ENCODE data around the gene CCDC40. TPM values are rescaled to one million over a fixed set of nuclear protein-coding genes. Genes with fewer than 3 reads are reported as not detected.

CCDC40 gene
- total and polyA plus RNA-seq, 2 of the 13 experiments (the other 11 are each of a cell fraction or from before 2014, with no cell fraction given): 4.1 to 5.5 TPM

GRCh38 chr17:80049986-80050385 lies 13.5 kb downstream of the CCDC40 start:
- H3K79me2 ChIP-seq (ENCODE audit: insufficient read depth, low read length): no peaks in the 10 kb centered on the region
- CTCF ChIA-PET (ENCODE audit: low intra/inter-chr PET ratio, low total read pairs): no interaction called here
- no peak overlapping the region for H3K4me3 ChIP-seq (replicated peaks in 1 of 3; ENCODE audit: insufficient read depth in 1 of 3, low read depth in 2 of 3, low read length in 3 of 3)
- no peaks in the 10 kb centered on the region for H3K9me3 ChIP-seq (ENCODE audit: low read length)
- H3K36me3 ChIP-seq (replicated peaks in 1 of 2; ENCODE audit: control insufficient read depth in 1 of 2, insufficient read depth in 2 of 2, low read length in 2 of 2): no peaks in the 10 kb centered on the region; a peak in 1 of 5 replicates
- WGBS (ENCODE audit: low lambda C conversion rate): 96% methylated on average over 21 of the region's 21 CpGs
- ATAC-seq (no peak; the same call in 2 of the 3 replicates), FAIRE-seq (no peak), DNase-seq (ENCODE audit: low spot score) (no peak)
- H2AFZ ChIP-seq (ENCODE audit: low read length): no peak overlapping the region
- H3K27ac ChIP-seq (ENCODE audit: extremely low read length, insufficient read depth, low read length): no peak overlapping the region
- no peaks in the 10 kb centered on the region for H3K27me3 ChIP-seq (ENCODE audit: control insufficient read depth in 1 of 2, insufficient read depth in 2 of 2, low read length in 2 of 2)
- H3K4me2 ChIP-seq (ENCODE audit: low read depth, low read length): no peak overlapping the region
- no TSS peak for BruUV-seq (replicated peaks)
- in situ Hi-C loops (cut with HindIII; ENCODE audit: extremely low pct_ligation_motif_present, low pct_unique_long_range_greater_than_20kb) (no loop called here), intact Hi-C loops (cut with micrococcal nuclease; ENCODE audit: unreplicated experiment) (no loop called here)
- H3K4me1 ChIP-seq (ENCODE audit: insufficient read depth, low read length): peaks cover 8% of the 10 kb centered on the region
- H4K20me1 ChIP-seq (ENCODE audit: insufficient read depth, low read length): no peaks in the 10 kb centered on the region
- POLR2A ChIA-PET: no interaction called here
- TF ChIP-seq ZNF83 (CRISPR knock-in tag; IDR thresholded peaks at IDR 0.05; ENCODE audit: borderline replicate concordance) (no peak), CREB3 (CRISPR knock-in tag; IDR thresholded peaks at IDR 0.05) (no peak), POLR2A (IDR thresholded peaks at IDR 0.05; ENCODE audit: insufficient read depth in 1 of 2, low read depth in 2 of 2, low read length in 2 of 2) (no peak), GABPA (IDR thresholded peaks at IDR 0.05; ENCODE audit: low read depth, low read length) (no peak), GABPA (CRISPR knock-in tag; IDR thresholded peaks at IDR 0.05; ENCODE audit: low read depth) (no peak), TERF1 (CRISPR knock-in tag; IDR thresholded peaks at IDR 0.05) (no peak), ZNF256 (CRISPR knock-in tag; conservative IDR thresholded peaks at IDR 0.05) (no peak), ZNF282 (IDR thresholded peaks at IDR 0.05; ENCODE audit: partially characterized antibody) (no peak), ZNF816 (CRISPR knock-in tag; IDR thresholded peaks at IDR 0.05; ENCODE audit: borderline replicate concordance) (no peak), GTF2F1 (IDR thresholded peaks at IDR 0.05; ENCODE audit: low read length) (no peak)
- no peak overlapping the region for H3K9ac ChIP-seq (ENCODE audit: insufficient read depth, low read depth, low read length)
